ENCODE measurements around the gene PIK3R1.

PIK3R1 gene

DNA sequence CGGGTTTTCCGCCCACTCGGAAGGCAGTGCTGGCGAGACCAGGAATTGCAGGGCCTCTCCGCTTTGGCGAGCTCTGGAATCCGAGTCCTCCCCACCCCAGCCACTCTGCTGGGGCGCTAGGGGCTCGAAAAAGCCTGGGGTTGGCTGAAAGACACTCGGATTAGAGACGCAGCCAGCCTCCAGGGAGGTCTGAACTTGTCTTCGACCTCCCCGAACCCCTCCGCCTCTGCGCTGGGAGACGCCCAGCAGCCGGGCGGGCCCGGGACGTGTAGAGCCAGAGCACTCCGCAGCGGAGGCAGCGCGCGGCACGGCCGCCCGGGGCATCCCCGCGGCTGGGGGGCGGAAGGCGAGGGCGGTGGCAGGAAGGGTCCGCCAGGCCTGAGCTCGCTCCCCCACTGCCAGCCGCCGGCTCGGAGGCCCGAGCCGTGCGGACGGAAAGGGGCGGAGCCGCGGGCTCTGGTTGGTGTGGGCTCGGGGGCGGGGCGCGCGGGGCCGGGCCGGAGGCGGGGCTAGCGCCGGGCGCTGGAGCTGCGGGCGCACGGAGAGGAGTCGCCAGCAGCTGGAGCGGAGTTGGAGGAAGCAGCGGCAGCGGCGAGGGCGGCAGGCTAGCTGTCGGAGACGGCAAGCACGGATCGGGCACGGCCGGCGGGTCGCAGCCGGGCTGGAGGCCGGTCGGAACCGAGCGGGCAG is at the start of gene PIK3R1:
Gene PIK3R1, plus strand, starts transcription at position 549 of the 690 bp plus-strand sequence. CDS start 10,920 bp downstream, outside the sequence.
- DNase-seq, result peak; percentile 94

DNA sequence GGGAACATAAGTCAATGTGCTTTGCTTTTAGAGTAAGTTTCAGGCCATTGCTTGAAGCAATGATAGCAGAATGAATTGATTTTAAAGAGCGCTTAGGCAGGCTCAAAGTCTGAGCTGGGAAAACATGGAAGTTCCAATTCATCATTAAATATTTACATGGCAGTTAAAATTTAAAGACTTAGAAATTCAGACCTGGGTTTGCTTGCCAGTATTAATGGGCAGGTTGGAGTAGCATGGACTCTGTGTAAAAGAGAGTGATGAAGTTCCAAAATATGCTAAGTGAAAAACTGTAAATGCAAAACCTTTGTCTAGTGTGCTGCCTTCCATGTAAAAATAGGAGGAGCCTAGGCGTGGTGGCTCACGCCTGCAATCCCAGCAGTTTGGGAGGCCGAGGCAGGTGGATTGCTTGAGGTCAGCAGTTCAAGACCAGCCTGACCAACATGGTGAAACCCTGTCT is 48.3 kb upstream of the PIK3R1 start:
- DNase-seq, result no peak

DNA sequence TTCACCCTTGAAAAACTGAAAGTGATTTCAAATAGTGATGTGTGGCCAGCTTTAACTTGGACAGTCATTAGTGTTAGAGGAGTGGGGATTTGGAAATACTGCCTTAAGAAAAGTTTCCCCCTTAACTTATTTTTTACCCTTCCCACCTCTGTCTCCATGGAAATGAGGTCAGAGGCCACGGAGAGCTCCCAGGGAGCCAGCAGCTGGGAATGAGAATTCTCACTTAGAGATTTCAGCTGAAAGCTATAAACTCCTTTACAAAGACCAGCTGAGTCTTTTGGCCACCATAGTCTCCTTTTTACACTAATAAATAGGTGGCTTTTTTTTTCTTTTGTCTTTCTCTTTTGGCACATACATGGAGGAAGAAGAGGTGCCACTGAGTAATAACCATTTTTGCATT is 45.7 kb upstream of the PIK3R1 start:
- no peak for DNase-seq

DNA sequence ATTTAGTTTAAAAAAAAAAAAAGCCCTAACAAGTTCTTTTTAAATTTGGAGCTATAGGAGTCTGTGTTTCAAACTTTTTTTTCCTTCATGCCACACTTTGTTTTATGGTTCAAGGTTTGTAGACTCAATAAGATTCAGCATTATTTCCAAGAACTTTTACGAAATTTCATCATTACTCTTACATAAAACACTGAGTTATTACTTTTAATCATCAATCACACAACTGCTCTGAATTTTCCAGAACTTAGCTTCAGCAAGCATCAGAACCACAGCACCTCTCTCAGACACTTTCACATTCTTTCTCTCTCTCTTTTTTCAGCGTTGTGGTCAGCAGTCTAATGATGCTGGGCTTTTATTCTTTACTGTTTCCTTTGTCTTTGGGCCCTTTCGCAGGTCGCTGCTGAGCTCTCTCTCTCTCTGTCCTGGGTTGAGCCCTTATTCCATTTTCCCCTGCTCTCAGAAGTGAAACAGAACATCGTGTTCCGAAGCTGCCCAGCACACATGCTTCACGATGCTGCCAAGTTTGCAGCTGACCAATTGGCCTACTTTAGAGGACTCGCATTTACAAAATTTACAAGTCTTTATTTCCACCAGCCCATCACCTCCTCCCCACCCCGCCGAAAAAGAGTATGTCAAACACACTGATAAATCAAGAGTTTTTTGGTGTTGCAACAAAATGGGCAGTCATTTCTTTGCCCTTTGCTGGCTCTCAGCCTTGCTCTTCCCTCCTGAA is 44.6 kb upstream of the PIK3R1 start:
- no peak for DNase-seq

DNA sequence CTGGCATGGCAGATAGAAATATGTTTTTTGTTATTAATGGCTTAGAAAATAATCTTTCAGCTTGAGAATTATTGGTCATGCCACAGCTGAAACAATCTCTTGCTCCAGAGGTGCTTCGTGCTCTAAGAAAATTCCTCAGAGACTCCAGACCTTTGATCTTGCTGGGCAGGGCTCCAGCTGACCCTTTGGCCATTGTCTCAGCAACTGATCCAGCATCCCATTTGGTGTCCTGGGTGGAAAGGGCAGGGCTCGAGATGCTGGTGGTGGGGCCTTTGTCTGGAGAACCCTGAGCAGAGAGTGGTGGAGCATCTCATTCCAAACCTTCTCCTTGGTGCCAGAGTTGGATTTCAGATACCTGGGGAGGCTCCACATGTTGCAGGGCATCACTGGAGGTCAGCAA is 43.2 kb upstream of the PIK3R1 start:
- no peak for DNase-seq

DNA sequence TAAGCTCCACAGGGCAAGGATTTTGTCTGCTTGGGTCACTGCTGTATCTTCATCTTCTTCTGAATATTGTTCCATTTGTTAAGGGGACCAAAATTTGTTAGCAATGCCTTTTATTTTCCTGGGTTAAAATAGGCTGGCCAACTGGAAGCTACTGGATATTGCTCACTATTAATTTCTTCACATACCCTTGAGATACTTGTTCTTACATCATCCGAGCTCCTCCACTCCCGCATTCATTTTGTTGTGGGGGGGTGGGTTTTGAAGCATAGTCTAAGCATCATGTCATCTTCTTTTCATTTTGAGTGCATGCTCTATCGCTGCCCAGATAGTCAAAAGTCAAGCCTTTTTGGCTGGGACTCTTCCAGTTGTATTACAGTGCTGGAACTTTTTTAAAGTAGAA is 42.5 kb upstream of the PIK3R1 start:
- no peak for DNase-seq

DNA sequence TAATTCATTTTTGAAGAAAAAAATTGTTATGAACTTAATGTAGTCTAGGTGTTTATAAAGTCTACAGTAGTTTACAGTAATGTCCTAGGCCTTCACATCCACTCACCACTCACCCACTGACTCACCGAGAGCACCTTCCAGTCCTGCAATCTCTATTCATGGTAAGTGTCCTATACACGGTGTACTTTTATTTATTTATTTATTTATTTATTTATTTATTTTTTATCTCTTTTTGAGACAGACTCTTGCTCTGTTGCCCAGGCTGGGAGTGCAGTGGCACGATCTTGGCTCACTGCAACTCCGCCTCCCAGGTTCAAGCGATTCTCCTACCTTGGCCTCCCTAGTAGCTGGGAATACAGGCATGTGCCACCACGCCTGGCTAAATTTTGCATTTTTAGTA is 39.3 kb upstream of the PIK3R1 start:
- DNase-seq, result no peak

DNA sequence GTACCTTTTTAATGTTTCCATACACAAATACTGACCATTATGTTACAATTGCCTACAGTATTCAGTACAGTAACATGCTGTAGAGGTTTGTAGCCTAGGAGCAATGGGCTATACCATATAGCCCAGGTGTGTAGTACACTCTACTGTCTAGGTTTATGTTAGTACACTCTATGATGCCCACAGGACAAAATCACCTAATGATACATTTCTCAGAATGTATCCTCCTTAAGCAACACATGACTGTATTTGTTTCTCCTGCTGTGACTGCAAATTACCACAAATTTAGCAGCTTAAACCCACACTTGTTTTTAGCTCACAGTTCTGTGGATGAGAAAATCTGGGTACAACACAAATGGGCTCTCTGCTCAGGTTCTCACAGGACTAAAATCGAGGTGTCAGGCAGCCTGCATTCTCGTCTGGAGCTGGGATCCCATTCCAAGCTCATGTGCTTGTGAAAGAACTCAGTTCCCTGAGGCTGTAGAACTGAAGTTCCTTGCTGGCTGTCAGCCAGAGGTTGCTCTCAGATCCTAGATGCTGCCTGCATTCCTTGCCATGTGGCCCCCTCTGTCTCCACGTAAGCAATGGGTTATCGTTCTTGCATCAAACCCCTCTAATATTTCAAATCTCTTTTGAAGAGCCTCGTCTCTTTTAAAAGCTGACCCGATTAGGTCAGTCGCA is 38.6 kb upstream of the PIK3R1 start:
- DNase-seq, result no peak

DNA sequence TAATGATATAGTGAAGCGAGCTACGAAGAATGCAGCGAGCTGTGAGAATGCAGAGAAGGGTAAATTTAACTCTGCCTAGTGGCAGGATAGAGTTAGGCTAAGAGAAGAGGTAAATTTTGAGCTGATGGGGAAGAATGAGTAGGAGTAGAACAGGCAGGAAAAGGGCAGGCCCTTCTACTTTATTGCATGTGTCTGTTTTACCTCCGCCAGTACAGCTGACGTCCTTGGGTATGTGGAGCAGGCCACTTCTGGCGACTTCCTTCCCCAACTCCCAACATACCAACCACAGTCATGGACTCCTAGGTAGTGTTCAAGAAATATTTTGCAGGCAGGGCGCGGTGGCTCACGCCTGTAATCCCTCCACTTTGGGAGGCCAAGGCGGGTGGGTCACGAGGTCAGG is 37.9 kb upstream of the PIK3R1 start:
- no peak for DNase-seq

DNA sequence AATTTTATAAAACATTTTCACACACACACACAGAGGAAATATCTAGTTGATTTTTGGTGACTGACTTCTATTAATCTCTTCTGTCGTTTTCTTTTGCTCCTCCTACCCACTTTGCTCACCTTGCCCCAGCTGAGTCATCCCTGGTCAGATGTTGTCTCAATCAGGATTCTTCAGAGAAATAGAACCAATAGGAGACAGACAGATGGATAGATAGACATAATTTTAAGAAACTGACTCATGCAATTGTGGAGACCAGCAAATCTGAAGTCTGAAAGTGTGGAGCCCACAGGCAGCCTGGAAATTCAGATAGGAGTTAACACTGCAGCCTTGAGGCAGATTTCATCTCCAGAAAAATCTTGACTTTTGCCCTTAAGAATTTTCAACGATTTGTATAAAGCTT is 37.0 kb upstream of the PIK3R1 start:
- DNase-seq, result no peak

DNA sequence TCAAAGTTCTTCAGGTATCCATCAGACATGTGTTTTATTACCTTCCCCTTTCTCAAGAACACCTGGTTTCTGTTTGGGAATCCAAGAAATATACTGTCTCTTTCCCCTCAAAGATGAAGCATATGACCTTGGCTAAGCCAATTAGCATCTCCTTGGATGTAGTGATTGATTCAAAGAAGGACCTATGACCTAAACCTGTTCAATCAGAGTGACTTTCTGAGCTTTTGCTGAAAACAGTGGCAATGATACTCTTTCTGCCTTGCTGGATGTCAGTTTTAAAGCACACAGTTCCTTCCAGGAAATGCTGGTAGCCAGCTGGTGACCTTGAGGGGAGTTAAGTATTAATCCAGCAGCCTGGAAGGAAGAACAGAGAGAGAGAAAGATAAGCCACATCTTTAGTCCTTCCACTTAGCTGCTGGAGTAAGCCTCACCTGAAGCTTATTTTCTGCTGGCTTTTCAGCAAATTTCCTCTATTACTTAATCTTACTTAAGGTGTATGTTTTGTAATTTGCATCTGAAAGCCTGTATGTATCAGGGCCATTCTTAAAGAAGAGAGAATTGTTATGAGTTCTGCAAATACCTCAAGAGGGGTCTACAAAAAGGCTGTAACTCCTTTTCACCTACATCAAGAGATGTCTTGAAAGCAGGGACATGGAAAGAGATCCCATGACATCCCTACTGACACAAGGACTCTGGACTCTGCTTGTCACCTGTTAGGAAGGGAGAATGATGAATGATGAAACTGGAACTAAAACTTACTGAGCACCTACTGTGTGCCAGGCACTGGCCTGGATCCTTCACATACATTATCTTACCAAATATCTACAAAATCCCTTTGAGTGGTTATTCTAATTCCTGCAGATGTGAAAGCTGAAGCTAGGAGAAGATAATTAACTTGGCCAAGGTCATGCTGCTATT is 35.2 kb upstream of the PIK3R1 start:
- DNase-seq, result no peak

DNA sequence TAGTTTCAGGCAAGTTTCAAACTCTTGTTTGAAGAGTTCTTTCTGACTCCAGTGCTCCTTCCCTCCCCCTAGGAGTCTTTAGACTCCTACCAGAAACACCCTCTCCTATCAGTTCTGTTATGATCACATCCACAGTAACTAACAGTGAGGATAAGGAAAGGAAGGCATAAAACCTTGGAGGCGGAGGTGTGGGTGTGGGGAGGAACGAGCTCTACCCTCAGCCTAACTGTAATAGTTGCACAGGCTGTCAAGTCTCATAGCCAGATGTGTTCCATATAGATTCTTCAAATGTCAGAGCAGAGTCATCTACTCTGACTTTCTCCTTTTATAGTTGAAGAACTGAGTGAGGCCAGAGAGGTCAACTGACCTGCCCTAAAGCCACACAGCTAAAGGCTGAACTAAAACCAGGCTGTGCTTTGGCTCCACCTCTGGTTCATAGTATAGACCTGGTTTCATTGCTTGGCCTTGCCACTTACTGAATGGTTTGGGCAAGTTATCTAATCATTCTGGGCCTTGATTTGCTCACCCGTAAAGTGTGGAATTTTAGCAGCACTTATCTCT is 34.4 kb upstream of the PIK3R1 start:
- DNase-seq, result no peak

DNA sequence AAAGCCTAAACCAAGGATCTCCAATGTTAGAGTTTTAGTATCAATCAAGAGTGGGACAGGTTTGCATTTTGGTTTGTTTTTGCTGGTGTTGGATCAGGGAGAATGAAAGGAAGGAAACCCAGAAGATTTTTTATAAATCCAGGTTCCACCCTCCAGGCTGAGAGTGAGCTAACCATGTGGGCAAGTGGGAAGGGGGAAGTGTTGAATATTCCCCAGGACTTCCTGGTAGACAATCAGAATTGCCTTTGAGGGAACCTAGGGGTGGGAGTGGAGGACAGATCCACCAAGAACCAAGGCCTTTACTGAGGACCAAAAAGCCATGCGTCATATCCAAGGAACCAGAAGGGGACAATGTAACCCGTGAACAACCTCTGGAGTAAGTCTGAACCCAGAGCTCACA is 33.5 kb upstream of the PIK3R1 start:
- DNase-seq, result no peak

DNA sequence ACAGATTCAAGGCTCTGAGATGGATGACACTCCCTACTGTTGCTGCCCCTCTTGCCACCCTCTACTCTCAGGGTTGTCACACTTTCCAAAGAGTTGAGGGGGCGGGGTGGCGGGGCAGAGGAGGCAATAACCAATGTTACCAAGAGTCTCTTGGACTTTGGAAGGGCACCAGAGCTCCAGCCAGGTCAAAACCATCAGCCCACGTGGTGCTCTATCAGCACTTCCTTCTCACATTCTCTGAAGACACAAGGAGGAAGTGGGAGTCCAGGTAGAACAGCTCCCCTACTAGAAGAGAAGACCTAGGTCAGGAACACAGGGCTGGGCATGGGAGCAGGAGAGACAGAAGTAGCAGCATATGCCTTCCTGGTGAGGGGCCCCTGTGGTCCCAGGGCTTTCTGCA is 33.0 kb upstream of the PIK3R1 start:
- no peak for DNase-seq

DNA sequence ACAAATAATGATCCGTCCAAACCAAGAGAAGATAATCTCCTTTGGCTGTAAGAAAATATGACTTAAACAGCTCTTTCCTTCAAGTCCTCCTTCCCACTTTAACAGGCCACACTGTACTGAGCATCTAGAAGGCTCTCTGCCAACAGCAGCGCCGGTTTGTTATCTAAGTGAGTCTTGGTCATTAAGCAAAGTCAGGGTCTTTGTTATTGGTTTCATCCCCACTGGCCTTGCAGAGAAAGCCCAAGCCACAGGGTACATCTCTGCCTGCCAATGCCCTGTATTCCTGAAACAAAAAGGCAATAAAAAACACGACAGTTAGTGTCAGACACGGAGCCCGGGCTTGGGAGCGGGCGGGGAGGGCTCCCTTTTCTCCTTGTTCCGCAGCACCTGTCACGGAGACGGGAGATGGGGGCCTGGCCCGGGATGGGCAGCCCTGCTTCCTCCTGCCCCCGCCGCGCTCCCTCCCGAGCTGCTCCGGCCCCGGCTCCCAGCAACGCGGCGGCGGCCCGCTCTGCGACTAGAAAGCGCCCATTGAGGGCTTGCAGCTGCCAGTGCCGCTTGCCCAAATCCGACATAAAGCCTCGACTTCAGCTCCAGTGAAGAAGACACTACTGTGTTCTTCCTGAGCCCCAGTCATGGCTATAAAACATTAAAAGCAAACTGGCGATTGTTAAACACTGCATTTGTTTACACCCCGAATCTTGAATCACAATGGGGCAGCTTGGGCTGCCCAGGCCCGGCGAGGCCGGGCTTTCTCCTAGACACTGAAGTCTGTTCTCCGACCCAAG is 28.1 kb upstream of the PIK3R1 start:
- DNase-seq, result peak; percentile 32

DNA sequence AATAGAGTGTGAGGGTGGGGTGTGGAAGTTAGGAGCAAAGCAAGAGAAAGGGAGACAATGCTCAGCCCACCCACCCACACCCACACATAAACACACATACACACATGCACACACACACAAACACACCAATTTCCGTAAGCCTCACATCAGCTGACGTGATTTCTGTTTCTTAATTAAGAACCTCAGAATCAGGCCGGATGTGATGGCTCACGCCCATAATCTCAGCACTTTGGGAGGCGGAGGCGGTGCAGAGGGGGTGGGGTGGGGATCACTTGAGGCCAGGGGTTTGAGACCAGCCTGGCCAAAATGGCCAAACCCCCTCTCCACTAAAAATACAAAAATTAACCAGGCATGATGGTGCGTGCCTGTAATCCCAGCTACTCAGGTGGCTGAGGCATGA is 26.4 kb upstream of the PIK3R1 start:
- DNase-seq, result peak; percentile 12

DNA sequence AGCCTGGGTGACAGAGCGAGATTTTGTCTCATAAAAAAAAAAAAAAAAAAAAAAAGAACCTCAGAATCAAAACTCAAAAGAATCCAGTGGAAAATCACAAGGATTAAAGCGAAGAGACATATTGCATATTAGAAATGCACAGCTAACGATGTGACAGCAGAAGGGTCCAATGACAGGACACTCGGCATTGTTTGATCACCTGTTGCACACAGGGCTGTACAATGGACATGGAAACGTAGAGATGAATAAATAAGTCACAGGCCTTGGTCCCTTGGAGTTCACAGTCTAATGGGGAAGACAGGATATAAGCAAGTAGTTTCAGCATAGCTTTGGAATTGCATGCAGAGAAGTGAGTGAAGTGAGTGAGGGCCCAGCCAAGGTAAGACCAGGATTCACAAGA is 25.9 kb upstream of the PIK3R1 start:
- no peak for DNase-seq

DNA sequence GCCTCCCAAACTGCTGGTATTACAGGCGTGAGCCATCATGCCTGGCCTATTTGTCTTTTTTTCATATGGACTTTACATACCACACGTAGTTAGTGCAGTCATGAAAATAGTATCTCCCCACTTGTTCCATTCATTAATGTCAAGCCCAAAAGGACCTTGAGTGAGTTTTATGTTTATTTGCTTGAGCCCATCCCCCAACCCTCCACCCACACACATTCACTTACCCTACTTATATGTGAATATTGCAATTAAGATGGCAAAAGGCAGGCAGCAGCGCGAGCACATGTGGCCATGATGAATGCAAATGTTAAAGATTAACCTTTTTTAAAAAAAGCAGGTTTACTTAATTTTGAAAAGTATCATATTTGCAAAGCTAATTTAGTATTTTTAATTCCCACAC is 24.9 kb upstream of the PIK3R1 start:
- no peak for DNase-seq

DNA sequence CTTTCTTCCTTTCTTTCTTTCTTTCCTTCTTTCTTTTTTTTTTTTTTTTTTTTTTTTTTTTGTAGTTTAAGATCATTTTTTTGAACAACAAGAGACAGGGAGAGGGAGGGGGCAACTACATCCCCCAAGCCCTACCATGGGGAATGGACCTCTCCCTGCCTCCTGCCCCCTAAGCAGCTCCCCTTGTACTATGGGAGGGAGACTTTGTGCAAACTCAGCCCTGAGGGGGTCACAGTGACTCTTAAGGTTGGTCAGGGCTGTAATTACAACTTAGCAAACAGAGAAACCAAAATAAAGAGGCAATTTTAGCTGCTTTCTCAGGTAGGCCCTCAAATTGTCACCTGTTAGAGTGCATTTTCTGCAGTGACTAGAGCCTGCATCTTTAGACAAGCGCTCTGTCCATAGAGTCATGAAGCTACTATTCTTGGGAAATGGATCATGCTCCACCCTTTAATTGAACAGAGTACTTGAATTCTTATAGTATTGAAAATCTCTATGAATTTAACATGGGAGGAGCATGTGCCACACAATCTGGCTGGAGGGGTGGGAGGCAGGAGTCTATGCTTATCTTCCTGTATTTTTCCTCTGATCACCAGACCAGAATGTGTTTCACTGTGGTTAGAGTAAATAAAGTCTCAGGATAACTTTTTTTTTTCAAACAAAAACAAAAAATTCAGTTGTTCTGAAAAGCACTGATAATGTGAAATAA is 24.3 kb upstream of the PIK3R1 start:
- DNase-seq, result no peak

DNA sequence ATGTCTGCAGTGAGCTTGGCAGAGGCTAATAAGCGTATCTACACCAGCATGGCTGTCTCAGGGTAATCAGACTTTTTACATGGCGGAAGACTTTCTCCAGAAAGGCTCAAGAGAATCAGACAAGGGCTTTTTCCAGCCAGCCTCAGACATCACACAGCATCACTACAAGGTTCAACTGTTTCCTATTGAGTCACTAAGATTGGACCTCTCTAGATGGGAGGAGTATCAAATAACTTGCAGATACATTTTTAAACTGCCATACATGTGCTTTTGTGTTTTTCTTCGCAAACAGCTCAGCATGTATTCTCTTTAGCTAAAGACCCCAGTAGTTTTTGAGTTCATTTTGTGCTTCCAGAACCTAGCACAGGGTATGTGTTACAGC is 22.9 kb upstream of the PIK3R1 start:
- DNase-seq, result no peak

DNA sequence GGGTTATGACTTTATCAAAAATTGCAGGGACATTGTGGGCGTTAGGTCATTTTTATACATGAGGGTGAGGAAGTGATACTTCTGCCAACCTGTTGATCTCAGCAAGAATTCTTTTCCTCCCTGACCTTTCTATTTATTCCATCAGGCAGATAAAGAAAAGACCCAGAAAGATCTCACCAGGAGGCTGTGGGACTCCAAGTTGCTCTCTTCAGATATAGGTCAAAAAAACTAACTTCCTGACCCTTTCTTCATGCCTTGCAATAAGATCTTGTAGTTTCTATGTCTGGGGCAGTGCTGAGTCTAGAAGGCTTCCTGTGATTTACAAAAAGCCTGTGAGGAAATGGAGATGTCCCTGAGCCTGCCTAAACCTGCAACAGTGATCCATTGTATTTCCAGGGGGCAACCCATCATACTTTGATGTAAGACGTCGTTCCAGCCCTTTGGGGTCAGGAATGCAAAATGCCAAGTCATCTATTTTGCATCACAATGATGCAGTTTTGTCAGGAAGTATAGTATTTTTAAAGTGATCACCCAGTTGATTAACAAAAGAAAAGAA is 22.0 kb upstream of the PIK3R1 start:
- DNase-seq, result no peak

Data from NCI-H1436 (cell line).